HEK293T (cell line): ENCODE results near the gene ITGB2.

Experiments used
- CTCF ChIA-PET: fragments of 350-600 bp; formaldehyde crosslinking; extraction: SDS; loops from one replicate; lab custom pipeline; 2021; ENCODE audit warnings: antibody characterized with exemption, inconsistent platforms; lab: Yijun Ruan, JAX
- POLR2A ChIA-PET: fragments of 350-600 bp; formaldehyde crosslinking; extraction: SDS; loops from one replicate; lab custom pipeline; 2020; ENCODE audit warnings: antibody characterized with exemption, inconsistent platforms; lab: Yijun Ruan, JAX
- DNase-seq: peaks from one replicate; pipeline ENCODE4 v3.0.0; 2012; ENCODE audit warnings: mixed read lengths; ENCODE audit errors: extremely low spot score
- ARNT ChIP-seq: fragments of 450-650 bp; IDR thresholded peaks from 2 replicates; pipeline ENCODE4 v1.6.1; 2017; ENCODE audit warnings: mild to moderate bottlenecking
- BHLHE40 ChIP-seq: fragments of 450-650 bp; IDR thresholded peaks from 2 replicates; pipeline ENCODE4 v1.6.1; 2016; ENCODE audit warnings: mild to moderate bottlenecking, moderate library complexity, borderline replicate concordance
- CTBP1 ChIP-seq: fragments of 450-650 bp; IDR thresholded peaks from 2 replicates; pipeline ENCODE4 v1.6.1; 2016; ENCODE audit warnings: borderline replicate concordance
- ELF4 ChIP-seq: fragments of 450-650 bp; IDR thresholded peaks from 2 replicates; pipeline ENCODE4 v1.6.1; 2017; ENCODE audit warnings: antibody characterized with exemption
- FOXA1 ChIP-seq: fragments of 450-650 bp; IDR thresholded peaks from 2 replicates; pipeline ENCODE4 v1.6.1; 2016; ENCODE audit warnings: mild to moderate bottlenecking
- FOXK2 ChIP-seq: fragments of 450-650 bp; IDR thresholded peaks from 2 replicates; pipeline ENCODE4 v1.6.1; 2016; ENCODE audit warnings: mild to moderate bottlenecking
- FOXM1 ChIP-seq: fragments of 450-650 bp; IDR thresholded peaks from 2 replicates; pipeline ENCODE4 v1.6.1; 2017; ENCODE audit warnings: mild to moderate bottlenecking, borderline replicate concordance
- HDGF ChIP-seq: fragments of 450-650 bp; IDR thresholded peaks from 2 replicates; pipeline ENCODE4 v1.6.1; 2017; ENCODE audit warnings: antibody characterized with exemption, borderline replicate concordance
- L3MBTL2 ChIP-seq: fragments of 450-650 bp; conservative IDR thresholded peaks from 2 replicates; pipeline ENCODE4 v1.6.1; 2016; ENCODE audit warnings: mild to moderate bottlenecking
- LEF1 ChIP-seq: fragments of 450-650 bp; IDR thresholded peaks from 2 replicates; pipeline ENCODE4 v1.6.1; 2017; ENCODE audit warnings: mild to moderate bottlenecking, borderline replicate concordance
- NFRKB ChIP-seq: fragments of 450-650 bp; IDR thresholded peaks from 2 replicates; pipeline ENCODE4 v1.6.1; 2016; ENCODE audit warnings: mild to moderate bottlenecking, moderate library complexity
- SP1 ChIP-seq: fragments of 450-650 bp; IDR thresholded peaks from 2 replicates; pipeline ENCODE4 v1.6.1; 2017
- SUZ12 ChIP-seq: fragments of 450-650 bp; IDR thresholded peaks from 2 replicates; pipeline ENCODE4 v1.6.1; 2016; ENCODE audit warnings: mild to moderate bottlenecking
- TARDBP ChIP-seq: fragments of 450-650 bp; IDR thresholded peaks from 2 replicates; pipeline ENCODE4 v1.6.1; 2016
- ZNF384 ChIP-seq: fragments of 450-650 bp; IDR thresholded peaks from 2 replicates; pipeline ENCODE4 v1.6.1; 2016
- TF ChIP-seq, protein P1 (sequence below): fragments of 450-650 bp; IDR thresholded peaks from 2 replicates; pipeline ENCODE4 v1.6.1; 2016

Gene ITGB2

GRCh38 chr21:44955141-44955797, 34.6 kb upstream of the ITGB2 start:
- POLR2A ChIA-PET = no interaction called here
- CTCF ChIA-PET = interaction anchor here (1.1 kb wide), 1 partner anchor 183 kb away, joined by 4 read pairs; no protein-coding TSS in a partner anchor
- TF ChIP-seq LEF1 (no peak), SP1 (no peak), L3MBTL2 (no peak), ELF4 (no peak), HDGF (no peak)
- no peak for DNase-seq

DNA sequence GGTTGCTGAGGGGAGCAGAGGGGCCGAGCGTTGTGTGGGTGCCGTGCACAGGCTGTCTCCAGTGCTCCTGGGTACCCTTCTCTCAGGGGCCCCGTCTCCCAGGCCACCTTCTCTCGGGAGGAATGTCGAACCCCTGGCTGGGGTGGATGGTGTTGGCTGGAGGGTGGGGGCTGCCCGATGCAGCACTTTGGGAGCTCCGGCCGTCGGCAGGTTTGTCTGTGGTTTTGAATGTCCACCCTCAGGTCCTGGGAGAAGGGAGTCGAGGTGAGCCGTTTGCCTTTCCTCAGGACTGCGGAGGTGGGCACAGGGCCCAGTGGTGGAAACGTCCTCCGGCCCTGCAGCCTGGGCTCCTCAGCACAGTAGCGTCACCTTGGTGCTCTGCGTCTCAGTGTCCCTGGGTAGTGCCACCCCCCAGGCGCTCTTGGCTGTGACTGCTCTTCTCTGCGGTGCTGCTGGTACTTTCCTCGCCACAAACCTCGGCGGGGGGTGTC, 33.6 kb upstream of the ITGB2 start:
- ChIA-PET CTCF (no interaction called here), POLR2A (no interaction called here)
- TF ChIP-seq LEF1 (no peak), ARNT (no peak), SUZ12 (no peak), L3MBTL2 (no peak), ZNF384 (no peak), FOXM1 (no peak), TARDBP (no peak), CTBP1 (no peak), HDGF (no peak), FOXK2 (no peak), BHLHE40 (no peak), FOXA1 (no peak), ELF4 (no peak), NFRKB (no peak), SP1 (no peak)
- TF ChIP-seq, protein P1, sequence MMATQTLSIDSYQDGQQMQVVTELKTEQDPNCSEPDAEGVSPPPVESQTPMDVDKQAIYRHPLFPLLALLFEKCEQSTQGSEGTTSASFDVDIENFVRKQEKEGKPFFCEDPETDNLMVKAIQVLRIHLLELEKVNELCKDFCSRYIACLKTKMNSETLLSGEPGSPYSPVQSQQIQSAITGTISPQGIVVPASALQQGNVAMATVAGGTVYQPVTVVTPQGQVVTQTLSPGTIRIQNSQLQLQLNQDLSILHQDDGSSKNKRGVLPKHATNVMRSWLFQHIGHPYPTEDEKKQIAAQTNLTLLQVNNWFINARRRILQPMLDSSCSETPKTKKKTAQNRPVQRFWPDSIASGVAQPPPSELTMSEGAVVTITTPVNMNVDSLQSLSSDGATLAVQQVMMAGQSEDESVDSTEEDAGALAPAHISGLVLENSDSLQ = no peak
- DNase-seq = no peak

GRCh38 chr21:44953628-44954021, 32.9 kb upstream of the ITGB2 start:
- POLR2A ChIA-PET = no interaction called here

DNA sequence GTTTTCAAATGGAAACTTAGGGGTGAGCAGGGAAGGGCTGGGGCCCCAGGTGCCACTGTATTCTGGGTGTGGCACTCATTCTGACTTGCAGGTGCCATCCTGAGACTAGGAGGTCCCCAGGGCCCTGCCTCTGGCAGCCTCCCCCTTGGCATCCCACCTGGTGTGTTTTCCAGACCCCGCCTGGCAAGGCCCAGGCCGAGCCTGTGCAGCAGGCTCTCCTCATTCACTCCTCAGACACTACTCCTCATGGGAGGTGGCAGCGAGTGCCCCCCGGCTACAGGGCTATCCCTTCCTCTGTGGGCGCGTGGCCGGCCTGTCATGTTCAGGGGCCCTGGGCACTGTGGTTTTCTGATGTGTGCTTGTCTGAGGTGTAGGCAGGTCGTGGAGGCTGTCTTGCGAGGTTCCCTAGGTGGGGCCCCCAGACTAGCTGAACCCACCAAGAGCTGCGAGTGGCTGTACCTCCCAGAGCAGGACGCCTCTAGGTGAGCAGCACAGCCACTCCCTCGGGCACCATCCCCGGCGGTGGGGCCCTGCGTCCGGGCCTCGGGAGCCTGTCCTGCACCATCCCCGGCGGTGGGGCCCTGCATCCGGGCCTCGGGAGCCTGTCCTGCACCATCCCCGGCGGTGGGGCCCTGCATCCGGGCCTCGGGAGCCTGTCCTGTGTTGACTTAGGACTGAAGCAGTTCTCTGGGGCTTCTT, 32.4 kb upstream of the ITGB2 start:
- TF ChIP-seq FOXK2 (no peak), ARNT (no peak), CTBP1 (no peak), HDGF (no peak), LEF1 (no peak), FOXA1 (no peak), ZNF384 (no peak), SUZ12 (no peak)
- TF ChIP-seq, protein P1 = no peak
- ChIA-PET CTCF (no interaction called here), POLR2A (no interaction called here)
- no peak for DNase-seq

More at GRCh38 chr21:44953628-44954021, 32.9 kb upstream of the ITGB2 start:
- CTCF ChIA-PET = no interaction called here
- DNase-seq = no peak
- TF ChIP-seq FOXM1 = no peak
- no peak for TF ChIP-seq BHLHE40
- TF ChIP-seq, protein P1 = no peak

GRCh38 chr21:44952116-44952928, 31.6 kb upstream of the ITGB2 start:
- ChIA-PET POLR2A (no interaction called here), CTCF (no interaction called here)
- no peak for DNase-seq
- TF ChIP-seq HDGF = no peak
- no peak for TF ChIP-seq FOXM1
- TF ChIP-seq BHLHE40 = no peak
- TF ChIP-seq ELF4 = no peak
- no peak for TF ChIP-seq ARNT
- no peak for TF ChIP-seq CTBP1
- TF ChIP-seq FOXK2 = no peak
- TF ChIP-seq SUZ12 = no peak
- no peak for TF ChIP-seq ZNF384
- no peak for TF ChIP-seq LEF1
- TF ChIP-seq FOXA1 = no peak
- no peak for TF ChIP-seq TARDBP
- no peak for TF ChIP-seq NFRKB
- TF ChIP-seq SP1 = no peak
- TF ChIP-seq, protein P1 = no peak
- TF ChIP-seq L3MBTL2 = no peak
